LNCaP clone FGC (cell line): Measurements from ENCODE around the gene MAN2B2.
A peak's percentile ranks its signal among the peaks of the same experiment; 100 is the strongest.

Experiments
- DNase-seq: peaks from one replicate; pipeline ENCODE4 v3.0.0-alpha.2; 2011; ENCODE audit warnings: low read depth
- H3K4me3 ChIP-seq: 2 replicates; pipeline ENCODE4 v1.5.1; 2011; ENCODE audit warnings: mild to moderate bottlenecking, low read depth, low read length, control low read depth
- CTCF ChIP-seq: IDR thresholded peaks from 2 replicates; pipeline ENCODE4 v1.5.1; 2012; ENCODE audit warnings: mild to moderate bottlenecking; ENCODE audit not compliant: control insufficient read depth, insufficient read depth; ENCODE audit errors: extremely low read depth

MAN2B2 gene

DNA sequence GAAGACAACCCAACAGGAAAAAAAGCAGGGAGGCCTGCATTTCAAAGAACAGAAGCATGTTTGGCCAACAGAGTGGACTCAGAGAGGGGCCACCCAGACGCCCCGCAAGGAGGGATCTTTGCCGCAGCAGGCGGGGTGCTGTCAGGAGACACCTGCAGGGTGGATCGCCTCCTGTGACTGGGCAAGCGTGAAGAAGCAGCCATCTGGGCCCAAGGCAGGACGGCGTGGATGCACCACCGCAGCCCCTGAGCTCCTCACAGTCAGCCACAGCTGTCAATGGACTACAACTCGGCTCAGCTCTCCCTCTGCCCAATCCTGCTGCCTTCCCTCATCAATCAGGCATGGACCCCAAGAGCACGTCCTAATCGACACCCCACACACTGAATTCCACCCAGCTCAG is 32.0 kb upstream of the MAN2B2 start:
- DNase-seq, result no peak
- no peak overlapping the region for H3K4me3 ChIP-seq
- no peak for TF ChIP-seq CTCF

DNA sequence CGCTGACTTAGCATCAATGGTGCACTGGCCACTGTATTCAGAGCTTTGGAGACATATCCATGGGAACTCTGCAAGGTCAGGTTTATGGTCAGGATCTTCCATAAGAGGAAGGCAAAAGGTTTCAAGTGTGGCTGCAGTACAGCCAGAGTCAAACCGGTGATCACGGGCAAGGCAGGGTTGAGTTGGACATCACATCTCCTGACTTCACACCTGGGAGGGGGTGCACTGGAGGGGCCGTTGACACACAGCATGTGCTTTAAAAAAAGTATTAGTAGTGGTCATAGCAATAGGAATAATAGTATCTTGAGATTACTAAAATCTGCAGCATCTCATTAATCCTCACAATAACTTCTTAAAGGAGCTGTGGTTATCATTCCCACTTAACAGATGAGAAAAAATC is 28.9 kb upstream of the MAN2B2 start:
- DNase-seq, result no peak
- no peak for TF ChIP-seq CTCF
- no peak overlapping the region for H3K4me3 ChIP-seq

DNA sequence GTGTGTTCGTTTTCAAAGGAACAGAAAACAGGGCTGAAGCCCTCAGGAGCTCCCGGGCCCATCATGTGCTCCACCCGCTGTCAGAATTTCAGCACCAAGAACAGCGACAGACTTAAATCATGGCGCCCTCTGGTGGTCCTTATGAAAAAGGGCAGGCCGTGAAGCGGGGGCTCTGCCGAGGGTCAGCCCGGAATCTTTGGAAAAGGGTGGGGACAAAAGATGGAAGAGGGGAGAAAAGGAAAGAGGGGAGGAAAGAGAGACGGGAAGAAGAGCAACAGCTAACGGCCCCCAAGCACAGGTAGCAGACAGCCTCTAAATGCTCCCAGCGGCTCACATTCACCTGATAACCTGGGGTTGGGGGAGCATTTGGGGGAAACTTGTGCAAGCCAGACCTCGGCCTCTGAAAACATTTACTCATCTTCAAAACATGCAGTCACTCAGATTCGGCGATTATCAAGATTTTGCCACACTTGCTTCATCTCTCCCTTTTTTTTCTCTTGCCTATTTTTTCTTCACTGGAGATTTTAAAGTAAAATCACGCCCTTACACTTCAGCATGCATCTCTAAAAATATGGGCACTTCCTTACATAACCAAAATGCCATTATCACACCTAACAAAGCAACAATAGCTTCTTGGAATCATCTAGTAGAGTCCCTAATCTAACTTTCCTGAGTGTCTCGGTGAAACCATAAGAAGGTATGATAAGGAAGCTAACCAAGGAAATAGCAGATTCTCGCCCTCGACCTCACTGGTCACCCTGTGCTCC is 28.1 kb upstream of the MAN2B2 start:
- peak; percentile 89 for TF ChIP-seq CTCF
- peak; percentile 21 for DNase-seq
- no peak overlapping the region for H3K4me3 ChIP-seq

GRCh38 chr4:6548201-6548881 is 26.6 kb upstream of the MAN2B2 start:
- no peak overlapping the region for H3K4me3 ChIP-seq

DNA sequence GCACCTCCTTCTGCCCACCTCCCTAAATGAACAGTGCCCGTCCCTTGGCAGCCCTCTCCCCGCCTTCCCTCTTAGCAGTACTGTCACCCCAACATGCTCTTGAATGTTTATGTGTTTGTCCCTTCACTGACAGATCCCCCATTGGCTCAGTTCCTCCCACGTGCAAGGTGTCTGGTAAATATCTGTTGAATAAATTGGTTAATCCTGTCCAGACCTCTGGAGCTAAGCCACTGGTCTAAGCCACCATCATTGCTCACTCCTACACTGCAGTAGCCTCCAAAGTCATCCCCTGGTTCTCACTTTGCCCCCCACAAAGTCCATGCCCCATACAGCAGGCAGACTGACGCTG is 26.1 kb upstream of the MAN2B2 start:
- TF ChIP-seq CTCF, result no peak

More at GRCh38 chr4:6548201-6548881, 26.6 kb upstream of the MAN2B2 start:
- TF ChIP-seq CTCF, result peak; percentile 29; the same call in 1 of the 2 replicates
- DNase-seq, result peak; percentile 50

GRCh38 chr4:6549445-6549844 is 25.5 kb upstream of the MAN2B2 start:
- DNase-seq, result no peak
- TF ChIP-seq CTCF, result peak; percentile 31; the same call in 1 of the 2 replicates
- no peak overlapping the region for H3K4me3 ChIP-seq

More for the DNA sequence above, 26.1 kb upstream of the MAN2B2 start:
- no peak overlapping the region for H3K4me3 ChIP-seq
- DNase-seq, result no peak
